Thyroid gland (tissue), 4 donors: ENCODE measurements around the gene MALT1. TPM values are rescaled to one million over a fixed set of nuclear protein-coding genes. Genes with fewer than 3 reads are reported as not detected.
"Not testable (repeated sequence)": the region's sequence is repeated elsewhere in the genome, so short reads cannot be mapped to it uniquely, and the experiment has no call there.

ENCODE experiments used
- DNase-seq, 2 donors: peaks; one replicate each; pipeline ENCODE4 v3.0.0-alpha.2; 2019
- H3K27ac ChIP-seq, 3 donors: fragments of 200-600 bp; sonication (generic); 1 replicate in 2 of 3; 2 replicates in 1 of 3; pipeline ENCODE4 v1.5.1; 2016 to 2019; ENCODE audit warnings: mild to moderate bottlenecking in 1 of 3, moderate library complexity in 1 of 3
- H3K27me3 ChIP-seq: fragments of 200-600 bp; sonication (generic); one replicate; pipeline ENCODE4 v1.5.1; 2019
- H3K36me3 ChIP-seq, 2 donors: fragments of 200-600 bp; sonication (generic); one replicate each; pipeline ENCODE4 v1.5.1; 2016 to 2019
- H3K4me1 ChIP-seq, 2 donors: fragments of 200-600 bp; sonication (generic); one replicate each; pipeline ENCODE4 v1.5.1; 2017 to 2019
- H3K4me3 ChIP-seq, 3 donors: fragments of 200-600 bp; sonication (generic); replicated peaks in 1 of 3; 1 replicate in 2 of 3; 2 replicates in 1 of 3; pipeline ENCODE4 v1.5.1; 2016; ENCODE audit warnings: mild to moderate bottlenecking in 1 of 3
- H3K9me3 ChIP-seq: fragments of 200-600 bp; sonication (generic); one replicate; pipeline ENCODE4 v1.5.1; 2017
- CTCF ChIP-seq, 6 experiments: fragments of 200-600 bp in 3 of 6; fragments of 450-650 bp in 3 of 6; sonication (generic) in 3 of 6; IDR thresholded peaks; one replicate each; pipeline ENCODE4 v1.5.1; 2016 to 2019; ENCODE audit warnings: antibody characterized with exemption in 6 of 6, mild to moderate bottlenecking in 2 of 6, inconsistent platforms in 1 of 6, moderate library complexity in 1 of 6
- POLR2A ChIP-seq, 2 donors: fragments of 450-650 bp; IDR thresholded peaks; one replicate each; pipeline ENCODE4 v1.6.1; 2017; ENCODE audit warnings: antibody characterized with exemption in 2 of 2, mild to moderate bottlenecking in 2 of 2, moderate library complexity in 1 of 2
- WGBS, 2 donors: methylation state at CpG; one replicate each; pipeline ENCODE4 v1.1.5; 2017; 5-methylcytosine and 5-hydroxymethylcytosine counted together
- intact Hi-C: fragments of 100-400 bp; cut with DNase I; formaldehyde crosslinking; loops from one replicate; pipeline ENCODE4 v1.15.1; 2023
- total RNA-seq, 4 donors: library from RNA; depleted of rRNA; stranded (reverse); fragments of >200 nt; gene quantifications; one replicate each; pipeline ENCODE4 v1.2.3, GENCODE V29; 2016

MALT1 gene
- total RNA-seq, 4 donors from 2014 or later, result 26.3 to 42.1 (median 30.2) TPM

- no peaks in the 10 kb centered on the region for H3K36me3 ChIP-seq
- peaks cover 9 to 15% of the 10 kb centered on the region in 2 donors for H3K4me1 ChIP-seq
- H3K27ac ChIP-seq, result peak overlapping the region in 1 of 3 donors; percentile 17
- no peaks in the 10 kb centered on the region for H3K27me3 ChIP-seq
- intact Hi-C loops, result no loop called here
- H3K9me3 ChIP-seq, result no peaks in the 10 kb centered on the region
- TF ChIP-seq POLR2A (IDR thresholded peaks at IDR 0.05) (no peak), CTCF (IDR thresholded peaks at IDR 0.05) (no peak)
- no peak overlapping the region for H3K4me3 ChIP-seq
- 32 to 38% methylated on average over 2 of the region's 2 CpGs for WGBS, 2 donors
- DNase-seq, result no peak
Measured at GRCh38 chr18:58638441-58638840, 32.8 kb upstream of the MALT1 start.

- intact Hi-C loops, result no loop called here
Measured at GRCh38 chr18:58639237-58639636, 32.0 kb upstream of the MALT1 start.

GRCh38 chr18:58639751-58640427 lies 31.4 kb upstream of the MALT1 start:
- Histone ChIP-seq H3K4me3 (no peak overlapping the region), H3K27ac (no peak overlapping the region), H3K27me3 (no peaks in the 10 kb centered on the region), H3K36me3 (no peaks in the 10 kb centered on the region), H3K4me1 (peaks cover 9 to 15% of the 10 kb centered on the region in 2 donors), H3K9me3 (no peaks in the 10 kb centered on the region)
- WGBS, 2 donors, result 80 to 83% methylated on average over 5 of the region's 5 CpGs
- intact Hi-C loops, result no loop called here
- no peak for DNase-seq
- TF ChIP-seq POLR2A (IDR thresholded peaks at IDR 0.05), result no peak
- TF ChIP-seq CTCF (IDR thresholded peaks at IDR 0.05), result no peak

More at GRCh38 chr18:58639237-58639636, 32.0 kb upstream of the MALT1 start:
- Histone ChIP-seq H3K9me3 (no peaks in the 10 kb centered on the region), H3K27me3 (no peaks in the 10 kb centered on the region), H3K4me1 (peaks cover 9 to 15% of the 10 kb centered on the region in 2 donors), H3K36me3 (no peaks in the 10 kb centered on the region), H3K27ac (no peak overlapping the region), H3K4me3 (no peak overlapping the region)
- no peak for TF ChIP-seq POLR2A (IDR thresholded peaks at IDR 0.05)
- TF ChIP-seq CTCF (IDR thresholded peaks at IDR 0.05), result no peak
- WGBS, 2 donors, result 94 to 95% methylated on average over 2 of the region's 2 CpGs
- no peak for DNase-seq

- TF ChIP-seq CTCF (IDR thresholded peaks at IDR 0.05) (no peak), POLR2A (IDR thresholded peaks at IDR 0.05) (no peak)
- WGBS, 2 donors, result 88 to 93% methylated on average over 4 of the region's 4 CpGs
- no peaks in the 10 kb centered on the region for H3K9me3 ChIP-seq
- no peak for DNase-seq
- H3K4me3 ChIP-seq, result no peak overlapping the region
- H3K36me3 ChIP-seq, result no peaks in the 10 kb centered on the region
- H3K4me1 ChIP-seq, result peaks cover 9 to 13% of the 10 kb centered on the region in 2 donors
- intact Hi-C loops, result no loop called here
- no peak overlapping the region for H3K27ac ChIP-seq
- no peaks in the 10 kb centered on the region for H3K27me3 ChIP-seq
Measured at GRCh38 chr18:58640428-58640805, 30.8 kb upstream of the MALT1 start.

- Histone ChIP-seq H3K36me3 (no peaks in the 10 kb centered on the region), H3K27me3 (no peaks in the 10 kb centered on the region), H3K9me3 (no peaks in the 10 kb centered on the region), H3K4me3 (no peak overlapping the region), H3K27ac (no peak overlapping the region), H3K4me1 (peaks cover 7 to 9% of the 10 kb centered on the region in 2 donors)
- intact Hi-C loops, result no loop called here
- WGBS, 2 donors, result 92 to 93% methylated on average over 7 of the region's 7 CpGs
- no peak for DNase-seq
- TF ChIP-seq CTCF (IDR thresholded peaks at IDR 0.05), result no peak
- TF ChIP-seq POLR2A (IDR thresholded peaks at IDR 0.05), result no peak
Measured at GRCh38 chr18:58640891-58641610, 30.2 kb upstream of the MALT1 start.

- H3K4me1 ChIP-seq, H3K27me3 ChIP-seq, H3K36me3 ChIP-seq, H3K27ac ChIP-seq, H3K4me3 ChIP-seq, intact Hi-C loops, H3K9me3 ChIP-seq, DNase-seq: not testable (repeated sequence)
- 85 to 89% methylated on average over 6 of the region's 6 CpGs for WGBS, 2 donors
Measured at GRCh38 chr18:58643557-58643956, 27.7 kb upstream of the MALT1 start.
